Activated T-cell treated with anti-CD3 and anti-CD28 coated beads, Interleukin-2, amount 50 U/mL, for 72 hours (primary cell): ENCODE results near the gene PZP. TPM values are rescaled to one million over a fixed set of nuclear protein-coding genes. Genes with fewer than 3 reads are reported as not detected.
"Not testable (repeated sequence)": the region's sequence is repeated elsewhere in the genome, so short reads cannot be mapped to it uniquely, and the experiment has no call there.

Experiments used
- ATAC-seq, 2 donors: fragments of 150-1000 bp; cut with Tn5 transposase; replicated peaks in 1 of 2; 2 replicates each; pipeline ENCODE4 v1.10.0; 2021; ENCODE audit warnings: moderate library complexity in 2 of 2, mild to moderate bottlenecking in 1 of 2
- DNase-seq, 2 donors: peaks; one replicate each; pipeline ENCODE4 v3.0.0; 2021 to 2022; ENCODE audit warnings: mixed read lengths in 1 of 2
- H3K27ac Mint-ChIP-seq: one replicate; pipeline ENCODE4 v1.8.0; 2022; ENCODE audit warnings: mild to moderate bottlenecking, moderate library complexity, mixed read lengths
- H3K27me3 Mint-ChIP-seq: one replicate; pipeline ENCODE4 v1.8.0; 2022; ENCODE audit warnings: low read depth, mixed read lengths
- H3K36me3 Mint-ChIP-seq, 2 donors: one replicate each; pipeline ENCODE4 v1.8.0; 2022; ENCODE audit warnings: mixed read lengths in 2 of 2, mild to moderate bottlenecking in 1 of 2; ENCODE audit not compliant: insufficient read depth in 2 of 2
- H3K4me1 Mint-ChIP-seq: one replicate; pipeline ENCODE4 v1.8.0; 2022; ENCODE audit warnings: low read depth, mixed read lengths
- H3K4me3 Mint-ChIP-seq, 2 donors: one replicate each; pipeline ENCODE4 v1.8.0; 2022; ENCODE audit warnings: mild to moderate bottlenecking in 2 of 2, mixed read lengths in 2 of 2, moderate library complexity in 2 of 2
- H3K9me3 Mint-ChIP-seq, 2 donors: one replicate each; pipeline ENCODE4 v1.8.0; 2022; ENCODE audit warnings: mixed read lengths in 2 of 2
- total RNA-seq, 2 donors: library from RNA; stranded (reverse); gene quantifications; one replicate each; pipeline ENCODE4 v1.2.3, GENCODE V29; 2022

Gene PZP
- total RNA-seq = not detected

- Mint-ChIP-seq H3K9me3 (no peaks in the 10 kb centered on the region), H3K4me3 (no peak within 1 kb of the TSS), H3K4me1 (no peaks in the 10 kb centered on the region), H3K36me3 (no peaks in the 10 kb centered on the region), H3K27me3 (no peaks in the 10 kb centered on the region), H3K27ac (peak within 1 kb of the TSS; percentile 67)
- no peak for ATAC-seq
- no peak for DNase-seq
Measured at GRCh38 chr12:9208229-9208628, at the start of gene PZP. TSS of gene PZP (minus strand) at chr12:9208395. CDS start at chr12:9208341, 54 bp downstream.

GRCh38 chr12:9256758-9257405 lies 48.7 kb upstream of the PZP start:
- Mint-ChIP-seq H3K27me3 (peaks cover 23% of the 10 kb centered on the region), H3K4me1 (no peaks in the 10 kb centered on the region), H3K27ac (no peak overlapping the region)

GRCh38 chr12:9256341-9256740 lies 48.1 kb upstream of the PZP start:
- ATAC-seq = no peak
- no peak for DNase-seq
- Mint-ChIP-seq H3K9me3 (peaks cover 0 to 6% of the 10 kb centered on the region in 2 donors), H3K4me1 (no peaks in the 10 kb centered on the region), H3K27ac (no peak overlapping the region), H3K27me3 (peaks cover 28% of the 10 kb centered on the region), H3K36me3 (peaks cover 0 to 4% of the 10 kb centered on the region in 2 donors), H3K4me3 (no peak overlapping the region)

More at GRCh38 chr12:9256758-9257405, 48.7 kb upstream of the PZP start:
- Mint-ChIP-seq H3K9me3 (peaks cover 0 to 4% of the 10 kb centered on the region in 2 donors), H3K36me3 (peaks cover 0 to 4% of the 10 kb centered on the region in 2 donors), H3K4me3 (no peak overlapping the region)
- DNase-seq (no peak), ATAC-seq (no peak)

- DNase-seq (no peak), ATAC-seq (no peak)
- no peaks in the 10 kb centered on the region for H3K4me1 Mint-ChIP-seq
- H3K4me3 Mint-ChIP-seq = no peak overlapping the region
- no peak overlapping the region for H3K27ac Mint-ChIP-seq
- peaks cover 34% of the 10 kb centered on the region for H3K27me3 Mint-ChIP-seq
- H3K9me3 Mint-ChIP-seq = peaks cover 0 to 6% of the 10 kb centered on the region in 2 donors
- H3K36me3 Mint-ChIP-seq = peaks cover 0 to 4% of the 10 kb centered on the region in 2 donors
Measured at GRCh38 chr12:9255837-9256236, 47.6 kb upstream of the PZP start.

GRCh38 chr12:9253464-9253863 lies 45.3 kb upstream of the PZP start:
- peaks cover 4 to 8% of the 10 kb centered on the region in 2 donors for H3K9me3 Mint-ChIP-seq
- H3K27ac Mint-ChIP-seq = no peak overlapping the region
- H3K4me1 Mint-ChIP-seq = peaks cover 1% of the 10 kb centered on the region
- H3K4me3 Mint-ChIP-seq = no peak overlapping the region
- H3K27me3 Mint-ChIP-seq = peaks cover 44% of the 10 kb centered on the region
- ATAC-seq (no peak), DNase-seq (no peak)
- peaks cover 4 to 10% of the 10 kb centered on the region in 2 donors for H3K36me3 Mint-ChIP-seq

- H3K4me1 Mint-ChIP-seq, H3K9me3 Mint-ChIP-seq, H3K36me3 Mint-ChIP-seq, H3K4me3 Mint-ChIP-seq, H3K27ac Mint-ChIP-seq, ATAC-seq, DNase-seq: not testable (repeated sequence)
- H3K27me3 Mint-ChIP-seq = peaks cover 48% of the 10 kb centered on the region
Measured at GRCh38 chr12:9252791-9253190, 44.6 kb upstream of the PZP start.

GRCh38 chr12:9252256-9252655 lies 44.1 kb upstream of the PZP start:
- peaks cover 10% of the 10 kb centered on the region for H3K4me1 Mint-ChIP-seq
- no peak for DNase-seq
- H3K9me3 Mint-ChIP-seq = peaks cover 4 to 8% of the 10 kb centered on the region in 2 donors
- peak overlapping the region; percentile 47 for H3K27ac Mint-ChIP-seq
- H3K27me3 Mint-ChIP-seq = peaks cover 48% of the 10 kb centered on the region
- H3K36me3 Mint-ChIP-seq = peaks cover 4 to 10% of the 10 kb centered on the region in 2 donors
- ATAC-seq = no peak
- no peak overlapping the region for H3K4me3 Mint-ChIP-seq

GRCh38 chr12:9248435-9248834 lies 40.2 kb upstream of the PZP start:
- H3K27ac Mint-ChIP-seq = no peak overlapping the region
- H3K4me1 Mint-ChIP-seq = peaks cover 40% of the 10 kb centered on the region
- DNase-seq = no peak
- peaks cover 46% of the 10 kb centered on the region for H3K27me3 Mint-ChIP-seq
- peaks cover 4 to 8% of the 10 kb centered on the region in 2 donors for H3K9me3 Mint-ChIP-seq
- ATAC-seq = no peak
- no peak overlapping the region for H3K4me3 Mint-ChIP-seq
- peaks cover 4 to 12% of the 10 kb centered on the region in 2 donors for H3K36me3 Mint-ChIP-seq

- Mint-ChIP-seq H3K27me3 (peaks cover 26% of the 10 kb centered on the region), H3K4me3 (peak overlapping the region; percentile 34 to 71), H3K9me3 (peaks cover under 1 to 2% of the 10 kb centered on the region in 2 donors), H3K27ac (peak overlapping the region; percentile 62), H3K36me3 (peaks cover under 1 to 4% of the 10 kb centered on the region in 2 donors), H3K4me1 (peaks cover 52% of the 10 kb centered on the region)
- ATAC-seq (peak; percentile 91 to 94), DNase-seq (peak; percentile 76 to 87)
Measured at GRCh38 chr12:9244894-9245293, 36.7 kb upstream of the PZP start.

GRCh38 chr12:9243999-9244649 lies 35.9 kb upstream of the PZP start:
- H3K27ac Mint-ChIP-seq = peak overlapping the region; percentile 5
- peak overlapping the region; percentile 29 to 71 for H3K4me3 Mint-ChIP-seq
- DNase-seq = no peak
- H3K4me1 Mint-ChIP-seq = peaks cover 53% of the 10 kb centered on the region
- H3K27me3 Mint-ChIP-seq = peaks cover 18% of the 10 kb centered on the region
- peak; percentile 74 to 76 for ATAC-seq
- H3K36me3 Mint-ChIP-seq = peaks cover 0 to 3% of the 10 kb centered on the region in 2 donors
- no peaks in the 10 kb centered on the region for H3K9me3 Mint-ChIP-seq

- DNase-seq (no peak), ATAC-seq (no peak)
- peaks cover 24% of the 10 kb centered on the region for H3K27me3 Mint-ChIP-seq
- peaks cover 44% of the 10 kb centered on the region for H3K4me1 Mint-ChIP-seq
- no peak overlapping the region for H3K27ac Mint-ChIP-seq
- peak overlapping the region; percentile 2 to 84 for H3K4me3 Mint-ChIP-seq
- peaks cover 0 to 3% of the 10 kb centered on the region in 2 donors for H3K36me3 Mint-ChIP-seq
- H3K9me3 Mint-ChIP-seq = no peaks in the 10 kb centered on the region
Measured at GRCh38 chr12:9241301-9241700, 33.1 kb upstream of the PZP start.

- H3K4me3 Mint-ChIP-seq = peak overlapping the region; percentile 84 to 93
- peaks cover 41% of the 10 kb centered on the region for H3K4me1 Mint-ChIP-seq
- ATAC-seq = no peak
- no peak overlapping the region for H3K27ac Mint-ChIP-seq
- H3K9me3 Mint-ChIP-seq = no peaks in the 10 kb centered on the region
- no peak for DNase-seq
- H3K36me3 Mint-ChIP-seq = no peaks in the 10 kb centered on the region
- H3K27me3 Mint-ChIP-seq = peaks cover 24% of the 10 kb centered on the region
Measured at GRCh38 chr12:9240776-9241175, 32.6 kb upstream of the PZP start.

GRCh38 chr12:9240004-9240635 lies 31.9 kb upstream of the PZP start:
- H3K9me3 Mint-ChIP-seq, H3K36me3 Mint-ChIP-seq: not testable (repeated sequence)
- peaks cover 31% of the 10 kb centered on the region for H3K27me3 Mint-ChIP-seq
- H3K27ac Mint-ChIP-seq = peak overlapping the region; percentile 36
- ATAC-seq (peak; percentile 19 to 27), DNase-seq (peak; percentile 55 to 61)
- H3K4me3 Mint-ChIP-seq = peak overlapping the region; percentile 84 to 93
- H3K4me1 Mint-ChIP-seq = peaks cover 35% of the 10 kb centered on the region
